ENCODE results near the gene GATA5.

DNA sequence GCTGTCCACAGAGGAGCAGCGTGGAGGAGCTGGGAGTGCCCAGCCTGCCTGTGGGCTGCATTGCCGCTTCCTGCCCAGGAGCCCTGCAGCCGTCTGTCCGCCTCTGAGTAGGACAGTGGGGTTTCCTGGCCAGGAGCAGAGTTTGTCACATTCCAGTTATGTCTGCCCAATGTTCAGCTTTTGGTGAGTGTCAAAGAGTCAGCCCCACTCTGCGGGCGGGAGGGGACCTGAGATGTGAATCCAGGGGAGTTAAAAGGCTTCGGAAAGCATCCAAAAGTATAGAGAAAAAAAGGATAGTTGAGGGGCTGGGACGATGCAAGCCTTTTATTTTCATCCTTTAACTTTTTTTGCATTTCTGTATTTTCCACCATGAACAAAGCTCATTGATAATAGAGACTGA is 7.2 kb upstream of the GATA5 start:
- TF ChIP-seq, protein P1, sequence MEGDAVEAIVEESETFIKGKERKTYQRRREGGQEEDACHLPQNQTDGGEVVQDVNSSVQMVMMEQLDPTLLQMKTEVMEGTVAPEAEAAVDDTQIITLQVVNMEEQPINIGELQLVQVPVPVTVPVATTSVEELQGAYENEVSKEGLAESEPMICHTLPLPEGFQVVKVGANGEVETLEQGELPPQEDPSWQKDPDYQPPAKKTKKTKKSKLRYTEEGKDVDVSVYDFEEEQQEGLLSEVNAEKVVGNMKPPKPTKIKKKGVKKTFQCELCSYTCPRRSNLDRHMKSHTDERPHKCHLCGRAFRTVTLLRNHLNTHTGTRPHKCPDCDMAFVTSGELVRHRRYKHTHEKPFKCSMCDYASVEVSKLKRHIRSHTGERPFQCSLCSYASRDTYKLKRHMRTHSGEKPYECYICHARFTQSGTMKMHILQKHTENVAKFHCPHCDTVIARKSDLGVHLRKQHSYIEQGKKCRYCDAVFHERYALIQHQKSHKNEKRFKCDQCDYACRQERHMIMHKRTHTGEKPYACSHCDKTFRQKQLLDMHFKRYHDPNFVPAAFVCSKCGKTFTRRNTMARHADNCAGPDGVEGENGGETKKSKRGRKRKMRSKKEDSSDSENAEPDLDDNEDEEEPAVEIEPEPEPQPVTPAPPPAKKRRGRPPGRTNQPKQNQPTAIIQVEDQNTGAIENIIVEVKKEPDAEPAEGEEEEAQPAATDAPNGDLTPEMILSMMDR (IDR thresholded peaks at IDR 0.05; ENCODE audit: poor library complexity, severe bottlenecking), result no peak
- TF ChIP-seq TAF1 (IDR thresholded peaks at IDR 0.05; ENCODE audit: low read depth) (no peak), POLR2AphosphoS5 (IDR thresholded peaks at IDR 0.05) (no peak), EZH2 (IDR thresholded peaks at IDR 0.05; ENCODE audit: borderline replicate concordance, insufficient read depth, low read length, poor library complexity, severe bottlenecking) (no peak)
